ENCODE data around the gene NOL4. TPM values are rescaled to one million over a fixed set of nuclear protein-coding genes. Genes with fewer than 3 reads are reported as not detected.
"Not testable (repeated sequence)": the region's sequence is repeated elsewhere in the genome, so short reads cannot be mapped to it uniquely, and the experiment has no call there.

The NOL4 gene
- not detected in 2 replicates for total RNA-seq (2014; rRNA removed; shearing (Covaris generic))
- polyA plus RNA-seq (2016; fragmentation: Nextera tagmentation; extraction: Ambion mirVana) = not detected in 2 replicates

DNA sequence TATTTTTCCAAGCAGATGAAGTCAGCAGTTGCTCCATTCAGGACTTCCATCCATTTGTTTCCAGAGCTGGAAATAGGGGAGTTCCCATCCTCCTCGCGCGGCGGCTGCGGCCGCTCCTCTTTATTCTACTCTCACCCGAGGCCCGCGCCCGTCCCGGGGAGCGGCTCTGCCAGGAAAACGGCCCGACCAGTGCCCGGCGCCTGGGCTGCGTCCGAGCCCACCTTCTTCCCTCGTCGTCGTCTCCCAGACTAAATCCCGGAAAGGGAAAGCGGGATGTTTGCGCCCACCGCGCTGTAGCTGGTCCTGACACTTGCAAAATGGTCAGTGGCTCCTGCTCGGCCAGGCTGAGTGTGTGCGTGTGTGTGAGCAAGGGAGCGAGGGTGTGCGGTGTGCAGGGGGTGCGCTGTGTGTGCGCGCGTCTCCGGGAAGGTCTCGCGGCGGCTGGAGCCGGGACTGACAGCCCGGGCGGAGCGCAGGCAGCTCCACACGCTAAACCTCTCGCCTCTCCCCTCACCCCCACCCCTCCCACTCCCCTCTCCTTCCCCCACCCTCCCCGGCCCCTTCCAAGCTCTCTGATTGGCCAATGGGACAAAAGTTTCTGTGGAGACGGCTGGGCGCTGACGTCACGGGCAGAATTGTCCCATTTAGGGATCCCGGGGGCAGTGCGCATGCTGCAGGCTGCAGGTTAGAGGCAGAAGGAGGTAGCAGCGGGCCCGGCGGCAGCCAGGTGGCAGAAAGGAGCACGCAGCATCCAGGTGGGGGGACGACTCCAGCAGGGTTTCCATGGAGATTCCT is at the start of gene NOL4:
Gene NOL4 (minus strand): TSS at position 491 of the 795 bp plus-strand sequence. CDS start 1,660 bp downstream, outside the sequence.
- no peaks in the 10 kb centered on the region for H3K9me3 ChIP-seq (ENCODE audit: low read depth)
- peak; percentile 22 for DNase-seq
- peak within 1 kb of the TSS; percentile 68 for H3K4me2 ChIP-seq (ENCODE audit: unreplicated experiment)
- in situ Hi-C loops (cut with MboI) = no loop called here
- no peaks in the 10 kb centered on the region for H3K36me3 ChIP-seq (ENCODE audit: low read depth)
- H3K9me2 ChIP-seq (ENCODE audit: insufficient read depth) = no peaks in the 10 kb centered on the region
- no peaks in the 10 kb centered on the region for H4K20me1 ChIP-seq (ENCODE audit: insufficient read depth)
- peak within 1 kb of the TSS; percentile 73 for H2AFZ ChIP-seq
- H3K9ac ChIP-seq = no peak within 1 kb of the TSS
- no peaks in the 10 kb centered on the region for H3F3A ChIP-seq (ENCODE audit: insufficient read depth)
- no peak for TF ChIP-seq EZH2phosphoT487 (IDR thresholded peaks at IDR 0.05; ENCODE audit: insufficient read depth, low read depth)
- TF ChIP-seq EZH2 (IDR thresholded peaks at IDR 0.05; ENCODE audit: insufficient read depth, poor library complexity, severe bottlenecking) = no peak
- no peak within 1 kb of the TSS for H3K27ac ChIP-seq
- peak within 1 kb of the TSS; percentile 60 for H3K4me3 ChIP-seq
- WGBS, 2 experiments (ENCODE audit: low coverage in 1 of 2, low lambda C conversion rate in 2 of 2, missing lambda C conversion rate in 2 of 2) = 0 to 3% methylated on average over 41 to 56 of the region's 56 CpGs
- H3K79me2 ChIP-seq (ENCODE audit: insufficient read depth) = no peaks in the 10 kb centered on the region
- peaks cover 79% of the 10 kb centered on the region for H3K27me3 ChIP-seq (replicated peaks; ENCODE audit: insufficient read depth)
- peaks cover 8% of the 10 kb centered on the region; the same call in 1 of the 2 replicates for H3K4me1 ChIP-seq (ENCODE audit: insufficient read depth)

DNA sequence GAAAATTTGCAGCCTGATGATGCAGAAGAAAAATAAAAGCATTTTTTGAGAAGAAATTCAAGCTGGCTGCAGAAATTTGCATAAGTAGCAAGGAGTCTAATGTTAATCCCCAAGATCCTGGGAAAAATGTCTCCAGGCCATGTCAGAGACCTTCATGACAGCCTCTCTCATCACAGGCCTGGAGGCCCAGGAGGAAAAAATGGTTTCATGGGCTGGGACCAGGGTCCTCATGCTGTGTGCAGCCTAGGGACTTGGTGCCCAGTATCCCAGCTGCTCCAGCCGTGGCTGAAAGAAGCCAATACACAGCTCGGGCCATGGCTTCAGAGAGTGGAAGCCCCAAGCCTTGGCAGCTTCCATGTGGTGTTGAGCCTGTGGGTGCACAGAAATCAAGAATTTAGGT is 41.3 kb upstream of the NOL4 start:
- H3K9me2 ChIP-seq (ENCODE audit: insufficient read depth); H3K36me3 ChIP-seq (ENCODE audit: low read depth); H3F3A ChIP-seq (ENCODE audit: insufficient read depth); H2AFZ ChIP-seq; DNase-seq; H3K4me1 ChIP-seq (ENCODE audit: insufficient read depth); H3K4me3 ChIP-seq; H4K20me1 ChIP-seq (ENCODE audit: insufficient read depth); H3K79me2 ChIP-seq (ENCODE audit: insufficient read depth); H3K4me2 ChIP-seq (ENCODE audit: unreplicated experiment); H3K9ac ChIP-seq; in situ Hi-C loops (cut with MboI); H3K27ac ChIP-seq; H3K27me3 ChIP-seq (replicated peaks; ENCODE audit: insufficient read depth); H3K9me3 ChIP-seq (ENCODE audit: low read depth): not testable (repeated sequence)
- 10 to 11% methylated on average over 2 of the region's 2 CpGs for WGBS, 2 experiments (ENCODE audit: low coverage in 1 of 2, low lambda C conversion rate in 2 of 2, missing lambda C conversion rate in 2 of 2)

DNA sequence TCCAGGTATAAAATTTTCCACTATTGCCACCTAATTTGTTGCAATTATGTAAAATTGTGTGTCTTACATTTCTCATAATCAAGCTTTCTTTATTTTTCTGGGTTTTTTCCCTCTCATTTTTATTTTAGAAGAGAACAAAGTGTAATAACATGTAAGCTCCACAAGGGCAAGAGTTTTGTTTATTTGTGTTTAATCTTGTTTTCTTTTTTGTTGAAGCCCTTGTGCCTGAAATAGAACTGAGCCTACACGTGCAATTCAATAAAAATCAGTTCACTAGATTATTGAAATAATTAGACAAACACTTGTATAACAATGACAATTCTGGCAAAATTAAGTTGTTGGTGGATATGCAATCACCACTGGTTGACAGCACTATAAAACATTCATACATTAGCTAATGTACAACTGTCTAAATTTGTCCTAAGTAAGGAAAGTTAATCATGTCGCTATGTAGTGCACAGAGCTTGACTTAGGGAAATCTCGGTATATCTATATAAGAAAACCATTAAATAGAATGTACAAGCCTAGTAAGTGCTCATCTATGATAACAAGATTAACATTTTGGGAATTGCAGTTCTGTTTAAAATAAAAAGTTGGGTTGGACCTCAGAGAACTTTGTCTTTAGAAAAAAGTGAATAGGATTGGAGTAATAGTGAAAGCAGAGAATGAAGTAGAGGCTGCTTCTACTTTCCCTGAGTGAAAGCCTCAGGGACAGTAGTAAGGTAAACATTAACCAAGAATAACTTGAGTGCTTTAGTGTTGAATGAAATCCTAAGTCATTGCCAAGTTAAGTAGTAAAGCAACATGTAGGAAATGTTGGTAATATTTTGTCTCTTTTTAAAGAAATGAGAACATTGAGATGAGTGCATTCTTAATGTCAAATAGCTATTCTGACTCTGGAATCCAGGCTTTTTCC is 37.4 kb upstream of the NOL4 start:
- no peaks in the 10 kb centered on the region for H3F3A ChIP-seq (ENCODE audit: insufficient read depth)
- no peak for DNase-seq
- H3K9me2 ChIP-seq (ENCODE audit: insufficient read depth) = no peaks in the 10 kb centered on the region
- no peaks in the 10 kb centered on the region for H3K79me2 ChIP-seq (ENCODE audit: insufficient read depth)
- WGBS, 2 experiments (ENCODE audit: low coverage in 1 of 2, low lambda C conversion rate in 2 of 2, missing lambda C conversion rate in 2 of 2) = 22 to 25% methylated on average over 3 of the region's 3 CpGs
- no peaks in the 10 kb centered on the region for H3K4me1 ChIP-seq (ENCODE audit: insufficient read depth)
- H3K4me3 ChIP-seq = no peak overlapping the region
- no peak overlapping the region for H2AFZ ChIP-seq
- H3K27me3 ChIP-seq (replicated peaks; ENCODE audit: insufficient read depth) = no peaks in the 10 kb centered on the region
- H3K9ac ChIP-seq = no peak overlapping the region
- no peaks in the 10 kb centered on the region for H4K20me1 ChIP-seq (ENCODE audit: insufficient read depth)
- H3K4me2 ChIP-seq (ENCODE audit: unreplicated experiment) = no peak overlapping the region
- no peaks in the 10 kb centered on the region for H3K36me3 ChIP-seq (ENCODE audit: low read depth)
- in situ Hi-C loops (cut with MboI) = no loop called here
- TF ChIP-seq EZH2 (IDR thresholded peaks at IDR 0.05; ENCODE audit: insufficient read depth, poor library complexity, severe bottlenecking) (no peak), EZH2phosphoT487 (IDR thresholded peaks at IDR 0.05; ENCODE audit: insufficient read depth, low read depth) (no peak)
- no peaks in the 10 kb centered on the region for H3K9me3 ChIP-seq (ENCODE audit: low read depth)
- no peak overlapping the region for H3K27ac ChIP-seq

- Histone ChIP-seq H2AFZ (no peak overlapping the region), H3K9me3 (ENCODE audit: low read depth) (no peaks in the 10 kb centered on the region), H3K4me1 (ENCODE audit: insufficient read depth) (no peaks in the 10 kb centered on the region), H3K79me2 (ENCODE audit: insufficient read depth) (no peaks in the 10 kb centered on the region), H4K20me1 (ENCODE audit: insufficient read depth) (no peaks in the 10 kb centered on the region), H3K36me3 (ENCODE audit: low read depth) (no peaks in the 10 kb centered on the region), H3K27ac (no peak overlapping the region), H3F3A (ENCODE audit: insufficient read depth) (no peaks in the 10 kb centered on the region), H3K4me2 (ENCODE audit: unreplicated experiment) (no peak overlapping the region), H3K9ac (no peak overlapping the region), H3K9me2 (ENCODE audit: insufficient read depth) (no peaks in the 10 kb centered on the region), H3K27me3 (replicated peaks; ENCODE audit: insufficient read depth) (no peaks in the 10 kb centered on the region), H3K4me3 (no peak overlapping the region)
- no peak for DNase-seq
- in situ Hi-C loops (cut with MboI) = no loop called here
- TF ChIP-seq EZH2 (IDR thresholded peaks at IDR 0.05; ENCODE audit: insufficient read depth, poor library complexity, severe bottlenecking) = no peak
- whole genome bisulfite sequencing, 2 experiments (ENCODE audit: low coverage in 1 of 2, low lambda C conversion rate in 2 of 2, missing lambda C conversion rate in 2 of 2) = 15 to 18% methylated on average over 5 of the region's 5 CpGs
Observed at GRCh38 chr18:34258176-34258575, 33.5 kb upstream of the NOL4 start.
